BJ (cell line): ENCODE results near the gene CBR3. TPM values are rescaled to one million over a fixed set of nuclear protein-coding genes. Genes with fewer than 3 reads are reported as not detected.

Experiments used
- CTCF ChIA-PET: fragments of 350-600 bp; formaldehyde crosslinking; extraction: SDS; loops from one replicate; lab custom pipeline; 2021; ENCODE audit warnings: antibody characterized with exemption, inconsistent platforms; lab: Yijun Ruan, JAX
- POLR2A ChIA-PET: fragments of 300-600 bp; sonication (Branson Sonifier 250); formaldehyde crosslinking; extraction: SDS; loops from one replicate; lab custom pipeline; 2021; ENCODE audit warnings: antibody characterized with exemption; lab: Charles Lee
- DNase-seq: peaks from one replicate; pipeline ENCODE4 v3.0.0-alpha.2; 2011; ENCODE audit warnings: low read depth
- H3K27me3 ChIP-seq: 2 replicates; pipeline ENCODE4 v1.6.0; 2011; ENCODE audit warnings: low read length; ENCODE audit not compliant: control insufficient read depth, insufficient read depth
- H3K36me3 ChIP-seq: 2 replicates; pipeline ENCODE4 v1.5.1; 2011; ENCODE audit warnings: low read length; ENCODE audit not compliant: control insufficient read depth, insufficient read depth
- H3K4me3 ChIP-seq: 2 replicates; pipeline ENCODE4 v1.5.1; 2011; ENCODE audit warnings: low read depth, mild to moderate bottlenecking, control low read depth, low read length
- CTCF ChIP-seq: IDR thresholded peaks from 2 replicates; pipeline ENCODE4 v1.5.1; 2011; ENCODE audit warnings: low read depth, mild to moderate bottlenecking, control low read depth, inconsistent platforms, low read length, moderate library complexity; ENCODE audit not compliant: insufficient read depth
- polyA minus RNA-seq: library from RNA; depleted of rRNA, polyadenylated mRNA; stranded (reverse); fragments of >200 nt; gene quantifications from 2 replicates; pipeline ENCODE4 v1.2.3, GENCODE V29; 2011; rRNA and poly(A)+ RNA removed
- polyA plus RNA-seq: library from polyadenylated mRNA; depleted of rRNA; stranded (reverse); fragments of >200 nt; gene quantifications from 2 replicates; pipeline ENCODE4 v1.2.3, GENCODE V29; 2011; rRNA removed

CBR3 gene
- polyA plus RNA-seq (11.3 and 13.5 TPM in 2 replicates), polyA minus RNA-seq (2.9 and 4.2 TPM in 2 replicates)

GRCh38 chr21:36134803-36135390 lies at the start of gene CBR3:
CBR3 (plus strand) TSS chr21:36135079; CDS start chr21:36135193, 114 bp downstream.
- Histone ChIP-seq H3K27me3 (no peaks in the 10 kb centered on the region), H3K4me3 (peak within 1 kb of the TSS; percentile 72), H3K36me3 (no peaks in the 10 kb centered on the region)
- ChIA-PET CTCF (interaction anchor here (1.0 kb wide), 1 partner anchor 9 kb away, joined by 3 read pairs; no protein-coding TSS in a partner anchor), POLR2A (no interaction called here)
- peak; percentile 19 for DNase-seq
- TF ChIP-seq CTCF: no peak

DNA sequence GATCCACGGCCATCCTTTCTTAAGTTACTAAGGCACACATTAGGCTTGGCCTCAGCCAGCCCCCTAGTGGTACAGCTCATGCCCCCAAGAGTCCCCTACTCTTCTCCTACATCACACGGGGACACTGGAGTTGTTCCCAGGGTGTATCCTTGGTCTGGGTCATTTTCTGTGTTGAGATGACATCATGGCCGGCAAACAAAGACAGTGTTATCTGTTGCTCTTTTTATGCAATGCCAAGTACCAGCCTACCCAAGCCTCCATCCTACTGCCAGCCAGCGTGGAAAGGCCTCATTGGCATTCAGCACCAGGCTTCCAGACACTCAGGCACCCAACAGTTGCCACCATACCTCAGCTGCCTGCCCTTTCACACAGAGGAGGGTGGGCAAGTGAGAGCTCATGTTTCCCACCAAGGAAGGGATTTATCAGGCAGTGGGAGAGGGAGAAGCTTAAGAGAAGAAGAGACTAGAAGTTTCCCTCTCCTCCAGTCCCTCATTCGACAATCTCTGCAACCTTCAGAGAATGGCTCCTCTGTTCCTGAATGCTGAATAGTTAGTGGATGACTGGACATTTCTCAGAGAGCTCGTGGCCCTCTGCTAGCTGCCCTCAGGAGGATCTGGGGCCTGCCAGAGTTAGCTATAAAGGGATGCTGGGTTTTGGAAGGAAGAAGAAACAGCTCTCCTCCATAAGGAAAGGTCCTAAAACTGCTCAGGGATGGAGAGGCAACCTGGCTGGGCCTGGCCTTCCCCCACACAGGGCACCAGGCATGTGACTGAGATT lies 47.3 kb upstream of the CBR3 start:
- no peak overlapping the region for H3K4me3 ChIP-seq
- no peaks in the 10 kb centered on the region for H3K36me3 ChIP-seq
- H3K27me3 ChIP-seq: no peaks in the 10 kb centered on the region
- no peak for DNase-seq
- ChIA-PET CTCF (interaction anchor here (0.6 to 1.4 kb wide), 4 partner anchors 9 to 1577 kb away, joined by 3 to 4 read pairs (median 3); no protein-coding TSS in a partner anchor), POLR2A (interaction anchor here (0.6 kb wide), 1 partner anchor 26 kb away, joined by 3 read pairs; no protein-coding TSS in a partner anchor)
- 0 out of 2 replicates have a peak, but pooled peaks have one; percentile 1 for TF ChIP-seq CTCF

DNA sequence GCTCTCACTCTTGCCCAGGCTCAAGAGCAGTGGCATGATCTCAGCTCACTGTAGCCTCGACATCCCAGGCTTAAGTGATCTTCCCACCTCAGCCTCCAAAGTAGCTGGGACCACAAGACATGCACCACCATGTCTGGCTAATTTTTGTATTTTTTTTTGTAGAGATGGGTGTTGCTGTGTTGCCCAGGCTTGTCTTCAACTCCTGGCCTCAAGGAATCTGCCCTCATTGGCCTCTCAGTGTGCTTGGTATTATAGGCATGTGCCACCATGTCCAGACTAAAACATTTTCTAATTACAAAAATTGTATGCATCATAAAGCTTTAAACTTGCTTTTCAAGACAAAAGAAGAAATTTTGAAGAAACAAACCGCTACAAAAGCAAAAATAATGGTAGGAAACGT lies 44.9 kb upstream of the CBR3 start:
- CTCF ChIA-PET: interaction anchor here (0.6 kb wide), 1 partner anchor 8 kb away, joined by 4 read pairs; no protein-coding TSS in a partner anchor
- Histone ChIP-seq H3K36me3 (no peaks in the 10 kb centered on the region), H3K27me3 (peaks cover 2% of the 10 kb centered on the region; the same call in 1 of the 2 replicates), H3K4me3 (no peak overlapping the region)
- TF ChIP-seq CTCF: no peak
- no peak for DNase-seq
- POLR2A ChIA-PET: no interaction called here

- no peak for TF ChIP-seq CTCF
- Histone ChIP-seq H3K36me3 (no peaks in the 10 kb centered on the region), H3K4me3 (no peak overlapping the region), H3K27me3 (peaks cover 2% of the 10 kb centered on the region; the same call in 1 of the 2 replicates)
- CTCF ChIA-PET: no interaction called here
- POLR2A ChIA-PET: no interaction called here
- no peak for DNase-seq
These were observed 42.2 kb upstream of the CBR3 start for GRCh38 chr21:36092681-36093080.

- no peak for DNase-seq
- POLR2A ChIA-PET: no interaction called here
- Histone ChIP-seq H3K36me3 (no peaks in the 10 kb centered on the region), H3K4me3 (no peak overlapping the region), H3K27me3 (peaks cover 2% of the 10 kb centered on the region; the same call in 1 of the 2 replicates)
- TF ChIP-seq CTCF: no peak
- CTCF ChIA-PET: no interaction called here
These were observed 41.4 kb upstream of the CBR3 start for GRCh38 chr21:36093512-36093911.
